HepG2 (cell line): ENCODE data around the gene FKBP14. TPM values are rescaled to one million over a fixed set of nuclear protein-coding genes. Genes with fewer than 3 reads are reported as not detected.

Experiments
- BCL6 ChIP-seq: IDR thresholded peaks from 2 replicates; pipeline ENCODE4 v1.6.1; 2016; ENCODE audit warnings: missing genetic modification reagents, missing compliant biosample characterization
- DDIT3 ChIP-seq: sonication (generic); formaldehyde crosslinking; IDR thresholded peaks from 2 replicates; pipeline ENCODE4 v1.4.0; 2020; ENCODE audit warnings: mild to moderate bottlenecking, missing genetic modification reagents
- HOXA5 ChIP-seq: sonication (generic); formaldehyde crosslinking; IDR thresholded peaks from 2 replicates; pipeline ENCODE4 v1.4.0; 2020; ENCODE audit warnings: missing genetic modification reagents
- KDM1A ChIP-seq: IDR thresholded peaks from 2 replicates; pipeline ENCODE4 v1.6.1; 2016; ENCODE audit warnings: missing compliant biosample characterization
- MAFK ChIP-seq, 2 experiments: IDR thresholded peaks in 1 of 2; conservative IDR thresholded peaks in 1 of 2; 2 replicates each; pipeline ENCODE4 v1.6.1; 2011; ENCODE audit warnings: improper control_type of control experiment in 2 of 2, low read length in 2 of 2
- MYPOP ChIP-seq: sonication (generic); formaldehyde crosslinking; IDR thresholded peaks from 2 replicates; pipeline ENCODE4 v1.8.1; 2023; ENCODE audit warnings: mild to moderate bottlenecking, moderate library complexity, missing genetic modification reagents
- NBN ChIP-seq: fragments of 450-650 bp; conservative IDR thresholded peaks from 2 replicates; pipeline ENCODE4 v1.6.1; 2017
- NFATC3 ChIP-seq: sonication (generic); formaldehyde crosslinking; IDR thresholded peaks from 2 replicates; pipeline ENCODE4 v1.5.1; 2020; ENCODE audit warnings: mild to moderate bottlenecking, missing genetic modification reagents
- NFKBIZ ChIP-seq: IDR thresholded peaks from 2 replicates; pipeline ENCODE4 v1.6.1; 2018; ENCODE audit warnings: missing genetic modification reagents, missing compliant biosample characterization
- PBX2 ChIP-seq: IDR thresholded peaks from 2 replicates; pipeline ENCODE4 v1.6.1; 2016; ENCODE audit warnings: control low read depth
- SNRNP70 ChIP-seq: fragments of 200-400 bp; formaldehyde crosslinking; IDR thresholded peaks from 2 replicates; pipeline ENCODE4 v1.6.1; 2017; ENCODE audit warnings: mild to moderate bottlenecking, low read depth, low read length, moderate library complexity
- SP2 ChIP-seq: sonication (generic); formaldehyde crosslinking; IDR thresholded peaks from 2 replicates; pipeline ENCODE4 v1.5.1; 2020; ENCODE audit warnings: mild to moderate bottlenecking, missing genetic modification reagents
- UBTF ChIP-seq: sonication (generic); formaldehyde crosslinking; IDR thresholded peaks from 2 replicates; pipeline ENCODE4 v1.4.0; 2020; ENCODE audit warnings: mild to moderate bottlenecking, missing genetic modification reagents
- ZBTB20 ChIP-seq: sonication (generic); formaldehyde crosslinking; IDR thresholded peaks from 2 replicates; pipeline ENCODE4 v1.8.1; 2023; ENCODE audit warnings: missing genetic modification reagents, low read depth, mild to moderate bottlenecking, borderline replicate concordance
- ZFP90 ChIP-seq: sonication (generic); formaldehyde crosslinking; IDR thresholded peaks from 2 replicates; pipeline ENCODE4 v1.8.0; 2022; ENCODE audit warnings: missing genetic modification reagents, mild to moderate bottlenecking, inconsistent platforms, borderline replicate concordance
- ZNF17 ChIP-seq: sonication (generic); formaldehyde crosslinking; IDR thresholded peaks from 2 replicates; pipeline ENCODE4 v1.5.0; 2020; ENCODE audit warnings: mild to moderate bottlenecking, missing genetic modification reagents
- ZNF232 ChIP-seq: sonication (generic); formaldehyde crosslinking; IDR thresholded peaks from 2 replicates; pipeline ENCODE4 v1.4.0; 2020; ENCODE audit warnings: missing genetic modification reagents, borderline replicate concordance
- ZNF263 ChIP-seq: sonication (generic); formaldehyde crosslinking; IDR thresholded peaks from 2 replicates; pipeline ENCODE4 v1.4.0; 2020; ENCODE audit warnings: missing genetic modification reagents
- ZNF329 ChIP-seq: sonication (generic); formaldehyde crosslinking; IDR thresholded peaks from 2 replicates; pipeline ENCODE4 v1.9.0; 2021; ENCODE audit warnings: low read depth, mild to moderate bottlenecking, missing genetic modification reagents
- ZNF460 ChIP-seq: sonication (generic); formaldehyde crosslinking; IDR thresholded peaks from 2 replicates; pipeline ENCODE4 v1.5.1; 2020; ENCODE audit warnings: missing genetic modification reagents, mild to moderate bottlenecking, borderline replicate concordance
- ZNF512 ChIP-seq: sonication (generic); formaldehyde crosslinking; IDR thresholded peaks from 2 replicates; pipeline ENCODE4 v1.4.0; 2020; ENCODE audit warnings: mild to moderate bottlenecking, missing genetic modification reagents
- ZNF672 ChIP-seq: sonication (generic); formaldehyde crosslinking; IDR thresholded peaks from 2 replicates; pipeline ENCODE4 v1.8.1; 2022; ENCODE audit warnings: missing genetic modification reagents
- ZNF746 ChIP-seq: sonication (generic); formaldehyde crosslinking; IDR thresholded peaks from 2 replicates; pipeline ENCODE4 v1.8.0; 2022; ENCODE audit warnings: mild to moderate bottlenecking, missing genetic modification reagents
- ZNF781 ChIP-seq: sonication (generic); formaldehyde crosslinking; IDR thresholded peaks from 2 replicates; pipeline ENCODE4 v1.5.1; 2020; ENCODE audit warnings: borderline replicate concordance, mild to moderate bottlenecking, missing genetic modification reagents; ENCODE audit errors: not compliant biosample characterization
- polyA plus RNA-seq, 8 experiments: library from polyadenylated mRNA; depleted of rRNA in 3 of 8; stranded (reverse) in 7 of 8; unstranded in 1 of 8; fragments of >200 nt; fragmentation: Illumina TruSeq in 4 of 8; extraction: Trizol in 4 of 8; gene quantifications; 2 replicates each; pipeline versions ENCODE4 v1.2.1 to v1.2.3, GENCODE V29; 2011 to 2016; ENCODE audit warnings: low read depth in 4 of 8, missing spikeins in 1 of 8, mixed read lengths in 1 of 8; ENCODE audit not compliant: insufficient read depth in 1 of 8
- total RNA-seq, 5 experiments: library from RNA; depleted of rRNA; stranded (reverse); fragments of >200 nt; fragmentation: Illumina TruSeq; extraction: Trizol; gene quantifications; 2 replicates each; pipeline ENCODE4 v1.2.3, GENCODE V29; 2016; ENCODE audit warnings: low read depth in 1 of 5

The FKBP14 gene
- total and polyA plus RNA-seq, 2 of the 13 experiments (the other 11 are each of a cell fraction or from before 2014, with no cell fraction given): 20.0 to 32.3 TPM

- TF ChIP-seq SP2 (CRISPR knock-in tag) (no peak), MYPOP (CRISPR knock-in tag) (no peak), MAFK (conservative IDR thresholded peaks at IDR 0.05 in 1 of 2, IDR thresholded peaks at IDR 0.05 in 1 of 2; ENCODE audit: low read length in 2 of 2) (no peak), NFATC3 (CRISPR knock-in tag) (no peak), UBTF (CRISPR knock-in tag) (peak; percentile 79; the same call in 1 of the 2 replicates), PBX2 (CRISPR knock-in tag) (no peak), KDM1A (CRISPR knock-in tag) (no peak), ZNF460 (CRISPR knock-in tag) (no peak), ZNF512 (CRISPR knock-in tag) (no peak), NBN (no peak), ZNF17 (CRISPR knock-in tag) (no peak), NFKBIZ (no peak), ZNF232 (no peak; the same call in 1 of the 2 replicates), ZNF672 (CRISPR knock-in tag) (no peak), SNRNP70 (no peak), DDIT3 (CRISPR knock-in tag) (no peak), ZBTB20 (CRISPR knock-in tag) (no peak), BCL6 (CRISPR knock-in tag) (no peak), HOXA5 (CRISPR knock-in tag) (no peak), ZNF263 (CRISPR knock-in tag) (0 out of 2 replicates have a peak, but pooled peaks have one; percentile 24), ZNF329 (no peak; the same call in 1 of the 2 replicates), ZNF746 (CRISPR knock-in tag) (no peak; the same call in 1 of the 2 replicates), ZFP90 (peak; percentile 73; the same call in 1 of the 2 replicates), ZNF781 (CRISPR knock-in tag) (no peak)
Observed at GRCh38 chr7:29989257-29989995, 37.1 kb downstream of the FKBP14 start, which contains the start of gene SCRN1 (continued).
